Measurements from ENCODE around the gene SMPD3. TPM values are rescaled to one million over a fixed set of nuclear protein-coding genes. Genes with fewer than 3 reads are reported as not detected.

Gene SMPD3
- total RNA-seq, 1 donor from 2014 or later: 0.38 TPM

- DNase-seq (ENCODE audit: low read depth): no peak
- no peaks in the 10 kb centered on the region for H3K36me3 ChIP-seq (ENCODE audit: control insufficient read depth, insufficient read depth, low read length)
These were observed 83.7 kb downstream of the SMPD3 start for GRCh38 chr16:68364561-68364998.

GRCh38 chr16:68363658-68364521 lies 84.4 kb downstream of the SMPD3 start:
- H3K27me3 ChIP-seq (ENCODE audit: control insufficient read depth, insufficient read depth, low read length): peaks cover 34% of the 10 kb centered on the region
- H3K4me3 ChIP-seq (ENCODE audit: low read depth, low read length): no peak overlapping the region
- no peak for TF ChIP-seq CTCF (IDR thresholded peaks at IDR 0.05; ENCODE audit: insufficient read depth, low read length, poor library complexity, severe bottlenecking)
- DNase-seq (ENCODE audit: low read depth): no peak
- H3K36me3 ChIP-seq (ENCODE audit: control insufficient read depth, insufficient read depth, low read length): no peaks in the 10 kb centered on the region

More at GRCh38 chr16:68364561-68364998, 83.7 kb downstream of the SMPD3 start:
- peak; percentile 21 for TF ChIP-seq CTCF (IDR thresholded peaks at IDR 0.05; ENCODE audit: insufficient read depth, low read length, poor library complexity, severe bottlenecking)
- Histone ChIP-seq H3K27me3 (ENCODE audit: control insufficient read depth, insufficient read depth, low read length) (peaks cover 36% of the 10 kb centered on the region), H3K4me3 (ENCODE audit: low read depth, low read length) (no peak overlapping the region)

- H3K36me3 ChIP-seq (ENCODE audit: control insufficient read depth, insufficient read depth, low read length): no peaks in the 10 kb centered on the region
- no peak overlapping the region for H3K4me3 ChIP-seq (ENCODE audit: low read depth, low read length)
- no peak for TF ChIP-seq CTCF (IDR thresholded peaks at IDR 0.05; ENCODE audit: insufficient read depth, low read length, poor library complexity, severe bottlenecking)
- no peak for DNase-seq (ENCODE audit: low read depth)
- H3K27me3 ChIP-seq (ENCODE audit: control insufficient read depth, insufficient read depth, low read length): peaks cover 29% of the 10 kb centered on the region
These were observed 85.2 kb downstream of the SMPD3 start for GRCh38 chr16:68362947-68363657.

- TF ChIP-seq CTCF (IDR thresholded peaks at IDR 0.05; ENCODE audit: insufficient read depth, low read length, poor library complexity, severe bottlenecking): no peak
- DNase-seq (ENCODE audit: low read depth): no peak
- no peak overlapping the region for H3K4me3 ChIP-seq (ENCODE audit: low read depth, low read length)
- H3K36me3 ChIP-seq (ENCODE audit: control insufficient read depth, insufficient read depth, low read length): peaks cover 1% of the 10 kb centered on the region
- peaks cover 28% of the 10 kb centered on the region for H3K27me3 ChIP-seq (ENCODE audit: control insufficient read depth, insufficient read depth, low read length)
These were observed 85.9 kb downstream of the SMPD3 start for GRCh38 chr16:68362262-68362913.

GRCh38 chr16:68361485-68361884 lies 86.8 kb downstream of the SMPD3 start:
- no peak for TF ChIP-seq CTCF (IDR thresholded peaks at IDR 0.05; ENCODE audit: insufficient read depth, low read length, poor library complexity, severe bottlenecking)
- no peak for DNase-seq (ENCODE audit: low read depth)
- Histone ChIP-seq H3K4me3 (ENCODE audit: low read depth, low read length) (no peak overlapping the region), H3K27me3 (ENCODE audit: control insufficient read depth, insufficient read depth, low read length) (peaks cover 24% of the 10 kb centered on the region), H3K36me3 (ENCODE audit: control insufficient read depth, insufficient read depth, low read length) (peaks cover 2% of the 10 kb centered on the region)

Data from kidney epithelial cell (primary cell).